HepG2 (cell line): Measurements from ENCODE around the gene AFG1L. TPM values are rescaled to one million over a fixed set of nuclear protein-coding genes. Genes with fewer than 3 reads are reported as not detected.

Experiments
- ARID4A ChIP-seq: sonication (generic); formaldehyde crosslinking; IDR thresholded peaks from 2 replicates; pipeline ENCODE4 v1.5.0; 2020; ENCODE audit warnings: mild to moderate bottlenecking, missing genetic modification reagents, borderline replicate concordance
- FOXP1 ChIP-seq, 2 experiments: fragments of 450-650 bp in 1 of 2; IDR thresholded peaks; 2 replicates each; pipeline ENCODE4 v1.6.1; 2017 to 2018; ENCODE audit warnings: antibody characterized with exemption in 1 of 2
- IRF9 ChIP-seq: sonication (generic); formaldehyde crosslinking; IDR thresholded peaks from 2 replicates; pipeline ENCODE4 v1.8.0; 2022; ENCODE audit warnings: missing genetic modification reagents, mild to moderate bottlenecking, borderline replicate concordance
- MAZ ChIP-seq, 2 experiments: sonication (generic) in 1 of 2; formaldehyde crosslinking in 1 of 2; IDR thresholded peaks; 2 replicates each; pipeline versions ENCODE4 v1.5.0 to v1.6.1; 2012 to 2020; ENCODE audit warnings: low read depth in 2 of 2, mild to moderate bottlenecking in 2 of 2, borderline replicate concordance in 1 of 2, improper control_type of control experiment in 1 of 2, low read length in 1 of 2, missing genetic modification reagents in 1 of 2, moderate library complexity in 1 of 2
- PATZ1 ChIP-seq: sonication (generic); formaldehyde crosslinking; IDR thresholded peaks from 2 replicates; pipeline ENCODE4 v1.4.0; 2020; ENCODE audit warnings: missing genetic modification reagents
- PHF21A ChIP-seq: sonication (generic); formaldehyde crosslinking; IDR thresholded peaks from 2 replicates; pipeline ENCODE4 v1.5.0; 2020; ENCODE audit warnings: mild to moderate bottlenecking, missing genetic modification reagents
- SMAD9 ChIP-seq: sonication (generic); formaldehyde crosslinking; IDR thresholded peaks from 2 replicates; pipeline ENCODE4 v1.5.1; 2020; ENCODE audit warnings: mild to moderate bottlenecking, missing genetic modification reagents
- TEAD3 ChIP-seq: optimal IDR thresholded peaks from 2 replicates; pipeline ENCODE3; 2016; ENCODE audit warnings: borderline replicate concordance
- YEATS4 ChIP-seq: sonication (generic); formaldehyde crosslinking; IDR thresholded peaks from 2 replicates; pipeline ENCODE4 v1.4.0; 2020; ENCODE audit warnings: missing genetic modification reagents, borderline replicate concordance
- ZGPAT ChIP-seq: IDR thresholded peaks from 2 replicates; pipeline ENCODE4 v1.6.1; 2016; ENCODE audit warnings: mild to moderate bottlenecking
- ZMAT5 ChIP-seq: sonication (generic); formaldehyde crosslinking; IDR thresholded peaks from 2 replicates; pipeline ENCODE4 v1.5.0; 2020; ENCODE audit warnings: mild to moderate bottlenecking, low read depth, missing genetic modification reagents, borderline replicate concordance
- ZNF335 ChIP-seq: sonication (generic); formaldehyde crosslinking; IDR thresholded peaks from 2 replicates; pipeline ENCODE4 v1.4.0; 2020; ENCODE audit warnings: missing genetic modification reagents
- ZNF512 ChIP-seq: sonication (generic); formaldehyde crosslinking; IDR thresholded peaks from 2 replicates; pipeline ENCODE4 v1.4.0; 2020; ENCODE audit warnings: mild to moderate bottlenecking, missing genetic modification reagents
- ZNF572 ChIP-seq: sonication (generic); formaldehyde crosslinking; IDR thresholded peaks from 2 replicates; pipeline ENCODE4 v1.5.1; 2020; ENCODE audit warnings: mild to moderate bottlenecking, missing genetic modification reagents
- ZNF576 ChIP-seq: sonication (generic); formaldehyde crosslinking; IDR thresholded peaks from 2 replicates; pipeline ENCODE4 v1.4.0; 2020; ENCODE audit warnings: mild to moderate bottlenecking, missing genetic modification reagents
- ZNF703 ChIP-seq: sonication (generic); formaldehyde crosslinking; IDR thresholded peaks from 2 replicates; pipeline ENCODE4 v1.5.1; 2020; ENCODE audit warnings: missing genetic modification reagents, mild to moderate bottlenecking, moderate library complexity, borderline replicate concordance
- ZNF839 ChIP-seq: sonication (generic); formaldehyde crosslinking; IDR thresholded peaks from 2 replicates; pipeline ENCODE4 v1.4.0; 2020; ENCODE audit warnings: missing genetic modification reagents, mild to moderate bottlenecking, borderline replicate concordance
- polyA plus RNA-seq, 8 experiments: library from polyadenylated mRNA; depleted of rRNA in 3 of 8; stranded (reverse) in 7 of 8; unstranded in 1 of 8; fragments of >200 nt; fragmentation: Illumina TruSeq in 4 of 8; extraction: Trizol in 4 of 8; gene quantifications; 2 replicates each; pipeline versions ENCODE4 v1.2.1 to v1.2.3, GENCODE V29; 2011 to 2016; ENCODE audit warnings: low read depth in 4 of 8, missing spikeins in 1 of 8, mixed read lengths in 1 of 8; ENCODE audit not compliant: insufficient read depth in 1 of 8
- total RNA-seq, 5 experiments: library from RNA; depleted of rRNA; stranded (reverse); fragments of >200 nt; fragmentation: Illumina TruSeq; extraction: Trizol; gene quantifications; 2 replicates each; pipeline ENCODE4 v1.2.3, GENCODE V29; 2016; ENCODE audit warnings: low read depth in 1 of 5

AFG1L gene
- total and polyA plus RNA-seq, 2 of the 13 experiments (the other 11 are each of a cell fraction or from before 2014, with no cell fraction given): 3.1 to 14.0 TPM

GRCh38 chr6:108562503-108562993 lies 267.7 kb downstream of the AFG1L start (continued):
- TF ChIP-seq PATZ1 (CRISPR knock-in tag) (peak; percentile 60; the same call in 1 of the 2 replicates), ZNF839 (no peak), ARID4A (CRISPR knock-in tag) (peak; percentile 63; the same call in 1 of the 2 replicates), MAZ (IDR thresholded peaks at IDR 0.05; ENCODE audit: borderline replicate concordance, low read depth, low read length) (no peak), MAZ (CRISPR knock-in tag; IDR thresholded peaks at IDR 0.05; ENCODE audit: low read depth) (no peak), ZGPAT (peak; percentile 70), YEATS4 (CRISPR knock-in tag) (peak; percentile 71; the same call in 1 of the 2 replicates), SMAD9 (CRISPR knock-in tag) (no peak), FOXP1 (IDR thresholded peaks at IDR 0.05) (no peak), FOXP1 (CRISPR knock-in tag; IDR thresholded peaks at IDR 0.05) (peak; percentile 28; the same call in 1 of the 2 replicates), IRF9 (peak; percentile 65; the same call in 1 of the 2 replicates), TEAD3 (CRISPR knock-in tag) (peak; percentile 39), PHF21A (CRISPR knock-in tag) (peak; percentile 66), ZMAT5 (no peak), ZNF512 (CRISPR knock-in tag) (no peak), ZNF576 (CRISPR knock-in tag) (no peak), ZNF572 (CRISPR knock-in tag) (0 out of 2 replicates have a peak, but pooled peaks have one; percentile 30), ZNF703 (CRISPR knock-in tag) (no peak; the same call in 1 of the 2 replicates), ZNF335 (CRISPR knock-in tag) (no peak)
